ENCODE data around the gene PPIL6.
A peak's percentile ranks its signal among the peaks of the same experiment; 100 is the strongest.

The PPIL6 gene

DNA sequence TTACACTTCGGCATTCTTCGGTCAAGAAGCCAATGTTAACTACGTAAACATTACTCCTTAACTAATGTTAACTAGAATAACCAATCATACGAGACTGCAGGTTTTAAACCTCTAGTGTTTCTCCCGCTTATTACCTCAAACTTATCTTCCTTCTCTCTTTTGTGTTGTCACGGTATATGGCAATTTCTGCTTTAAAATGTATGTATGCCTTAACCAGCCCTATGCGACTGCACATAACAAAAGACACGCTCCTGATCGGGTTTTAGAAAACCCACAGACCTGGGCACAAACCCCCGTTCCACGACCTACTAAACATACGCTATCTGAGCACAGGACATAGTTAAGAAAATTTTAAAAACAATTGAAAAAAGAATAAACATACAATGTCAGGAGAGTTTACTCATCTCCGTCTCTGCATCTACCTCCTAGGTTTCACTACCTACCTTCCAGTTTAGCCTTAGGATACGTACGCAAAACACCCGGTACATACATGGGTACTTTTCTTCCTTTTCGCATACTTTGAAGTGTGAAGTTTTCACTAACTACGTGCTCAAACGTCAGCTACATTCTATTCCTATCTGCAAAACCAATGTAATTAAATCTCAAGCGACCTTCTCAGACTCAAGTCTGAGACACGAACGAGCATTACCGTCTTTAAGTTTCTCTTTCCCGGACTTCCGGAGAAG, 59.2 kb downstream of the PPIL6 start:
- peaks cover 0 to 48% (median 16%) of the 10 kb centered on the region in 4 donors for H3K4me1 ChIP-seq
- TF ChIP-seq, protein P1, sequence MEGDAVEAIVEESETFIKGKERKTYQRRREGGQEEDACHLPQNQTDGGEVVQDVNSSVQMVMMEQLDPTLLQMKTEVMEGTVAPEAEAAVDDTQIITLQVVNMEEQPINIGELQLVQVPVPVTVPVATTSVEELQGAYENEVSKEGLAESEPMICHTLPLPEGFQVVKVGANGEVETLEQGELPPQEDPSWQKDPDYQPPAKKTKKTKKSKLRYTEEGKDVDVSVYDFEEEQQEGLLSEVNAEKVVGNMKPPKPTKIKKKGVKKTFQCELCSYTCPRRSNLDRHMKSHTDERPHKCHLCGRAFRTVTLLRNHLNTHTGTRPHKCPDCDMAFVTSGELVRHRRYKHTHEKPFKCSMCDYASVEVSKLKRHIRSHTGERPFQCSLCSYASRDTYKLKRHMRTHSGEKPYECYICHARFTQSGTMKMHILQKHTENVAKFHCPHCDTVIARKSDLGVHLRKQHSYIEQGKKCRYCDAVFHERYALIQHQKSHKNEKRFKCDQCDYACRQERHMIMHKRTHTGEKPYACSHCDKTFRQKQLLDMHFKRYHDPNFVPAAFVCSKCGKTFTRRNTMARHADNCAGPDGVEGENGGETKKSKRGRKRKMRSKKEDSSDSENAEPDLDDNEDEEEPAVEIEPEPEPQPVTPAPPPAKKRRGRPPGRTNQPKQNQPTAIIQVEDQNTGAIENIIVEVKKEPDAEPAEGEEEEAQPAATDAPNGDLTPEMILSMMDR (IDR thresholded peaks at IDR 0.05), result no peak
- peak overlapping the region; percentile 98 to 100 for H3K27ac ChIP-seq
- intact Hi-C loops (cut with DNase I; ENCODE audit: low total_unique reads), result loop anchor here (5.0 to 10.0 kb wide), 4 partner anchors 84 to 824 kb away; partner anchors contain the start of genes CEP57L1 and SESN1
- H3K9me3 ChIP-seq, result no peaks in the 10 kb centered on the region
- H3K4me3 ChIP-seq, result peak overlapping the region; percentile 84 to 95
- H3K36me3 ChIP-seq, result peaks cover 12 to 23% (median 21%) of the 10 kb centered on the region in 3 donors
- no peak for DNase-seq
- no peaks in the 10 kb centered on the region for H3K27me3 ChIP-seq

DNA sequence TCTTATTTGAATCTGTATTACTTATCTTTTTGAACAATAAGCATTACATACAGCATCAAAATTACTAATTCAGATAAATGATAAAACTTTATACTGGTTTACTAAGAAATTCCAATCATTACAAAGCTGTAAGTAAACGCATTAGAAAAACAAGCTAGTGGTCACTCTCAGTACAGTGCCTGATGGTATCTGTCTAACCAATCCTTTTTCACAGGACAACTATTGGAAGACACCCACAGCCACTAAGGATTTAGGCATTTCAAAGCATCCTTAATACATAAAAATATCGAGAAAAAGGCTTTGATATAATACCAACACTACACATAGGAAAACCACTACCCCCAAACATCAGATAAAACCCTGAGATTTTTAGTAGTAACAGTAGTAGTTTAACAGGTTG, 60.7 kb downstream of the PPIL6 start:
- peak overlapping the region; percentile 84 to 95 for H3K4me3 ChIP-seq

DNA sequence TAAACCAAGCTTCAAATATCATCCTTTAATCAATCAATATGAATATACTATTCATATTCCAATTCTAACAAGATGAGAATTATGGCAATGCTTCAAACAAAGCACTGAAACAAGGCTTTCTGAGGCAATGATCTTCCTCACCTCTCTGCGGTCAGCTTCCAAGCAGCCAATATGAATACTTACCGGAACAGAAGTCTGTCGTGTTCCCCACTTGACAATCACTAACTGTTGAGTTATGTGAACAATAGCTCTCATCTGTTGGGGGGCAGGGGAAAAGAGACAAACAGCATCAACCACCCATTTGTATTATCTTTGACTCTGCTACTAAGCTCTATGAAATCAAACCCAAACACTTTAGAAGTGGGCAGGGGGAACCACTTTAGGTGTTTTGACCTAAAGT, 62.7 kb downstream of the PPIL6 start:
- H3K9me3 ChIP-seq, result no peaks in the 10 kb centered on the region
- H3K27ac ChIP-seq, result no peak overlapping the region
- H3K27me3 ChIP-seq, result no peaks in the 10 kb centered on the region
- peaks cover 44 to 55% (median 51%) of the 10 kb centered on the region in 3 donors for H3K36me3 ChIP-seq
- H3K4me1 ChIP-seq, result peaks cover 0 to 55% (median 10%) of the 10 kb centered on the region in 4 donors
- DNase-seq, result no peak
- intact Hi-C loops (cut with DNase I; ENCODE audit: low total_unique reads), result no loop called here
- no peak overlapping the region for H3K4me3 ChIP-seq
- TF ChIP-seq, protein P1 (IDR thresholded peaks at IDR 0.05), result no peak

More for the DNA sequence above, 60.7 kb downstream of the PPIL6 start:
- Histone ChIP-seq H3K27me3 (no peaks in the 10 kb centered on the region), H3K9me3 (no peaks in the 10 kb centered on the region), H3K27ac (peak overlapping the region; percentile 12 to 98), H3K4me1 (peaks cover 0 to 50% (median 16%) of the 10 kb centered on the region in 4 donors), H3K36me3 (peaks cover 27 to 36% (median 35%) of the 10 kb centered on the region in 3 donors)
- no peak for DNase-seq
- TF ChIP-seq, protein P1 (IDR thresholded peaks at IDR 0.05), result no peak
- intact Hi-C loops (cut with DNase I; ENCODE audit: low total_unique reads), result loop anchor here (5.0 to 10.0 kb wide), 4 partner anchors 82 to 822 kb away; partner anchors contain the start of genes CEP57L1 and SESN1

DNA sequence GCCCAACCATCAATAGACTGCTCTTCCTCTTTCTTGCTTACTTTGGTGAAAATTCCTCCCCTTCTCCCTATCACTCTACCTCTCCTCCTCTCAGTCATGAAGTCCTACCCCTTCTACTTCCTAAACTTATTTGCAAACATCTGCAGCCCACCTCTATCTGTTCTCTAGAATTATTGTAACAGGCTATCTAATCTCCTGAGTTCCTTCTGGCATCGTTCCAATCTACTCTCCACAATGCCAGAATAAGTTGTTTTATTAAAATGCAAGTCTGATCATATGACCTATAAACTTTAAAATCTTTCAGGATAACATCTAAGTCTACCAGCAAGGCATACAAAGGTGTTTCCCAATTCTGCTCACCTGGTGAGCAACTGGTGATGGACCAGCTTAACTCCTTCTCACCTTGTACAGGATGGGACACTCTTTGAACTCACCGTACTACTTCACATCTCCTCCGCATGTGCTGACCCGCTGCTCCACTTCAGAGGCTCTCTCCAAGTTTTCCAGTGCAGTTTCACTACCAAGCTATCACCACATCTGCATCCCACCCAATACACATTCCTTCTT, 66.0 kb downstream of the PPIL6 start:
- peaks cover 0 to 72% (median 14%) of the 10 kb centered on the region in 4 donors for H3K4me1 ChIP-seq
- intact Hi-C loops (cut with DNase I; ENCODE audit: low total_unique reads), result no loop called here
- TF ChIP-seq, protein P1 (IDR thresholded peaks at IDR 0.05), result no peak
- peaks cover 59 to 75% (median 59%) of the 10 kb centered on the region in 3 donors for H3K36me3 ChIP-seq
- DNase-seq, result no peak
- no peak overlapping the region for H3K27ac ChIP-seq
- no peak overlapping the region for H3K4me3 ChIP-seq
- no peaks in the 10 kb centered on the region for H3K9me3 ChIP-seq
- H3K27me3 ChIP-seq, result no peaks in the 10 kb centered on the region

DNA sequence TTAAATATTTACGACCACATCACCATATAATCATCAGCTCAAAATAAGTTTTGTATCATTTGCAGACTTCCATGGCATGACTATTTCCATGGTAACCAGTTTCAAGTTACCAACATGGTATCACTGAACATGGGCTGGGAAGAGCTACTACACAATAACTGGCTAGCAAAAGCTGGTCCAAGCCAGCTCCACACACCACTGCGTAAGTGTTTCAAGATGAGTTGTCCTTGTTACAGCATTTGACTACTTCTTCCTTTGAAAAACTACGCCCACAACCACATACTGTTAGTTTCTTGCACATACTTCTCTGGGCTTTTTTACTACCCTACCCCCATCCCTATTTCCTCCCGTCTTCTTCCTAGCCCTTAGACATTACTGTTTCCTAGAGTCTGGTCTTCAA, 66.7 kb downstream of the PPIL6 start:
- Histone ChIP-seq H3K4me3 (no peak overlapping the region), H3K27me3 (no peaks in the 10 kb centered on the region), H3K9me3 (no peaks in the 10 kb centered on the region), H3K36me3 (peaks cover 59 to 79% (median 61%) of the 10 kb centered on the region in 3 donors), H3K27ac (no peak overlapping the region), H3K4me1 (peaks cover 0 to 66% (median 11%) of the 10 kb centered on the region in 4 donors)
- no peak for DNase-seq
- intact Hi-C loops (cut with DNase I; ENCODE audit: low total_unique reads), result no loop called here
- TF ChIP-seq, protein P1 (IDR thresholded peaks at IDR 0.05), result no peak

Measured in tibial artery (tissue), 4 donors.